Stimulated activated CD4-positive, alpha-beta T cell treated with anti-CD3 and anti-CD28 coated beads, Interleukin-2, amount 100 ng/mL, for 48 hours (primary cell): ENCODE results near the gene RAB3IL1.

Source experiments
- DNase-seq, 2 donors: peaks; one replicate each; pipeline ENCODE4 v3.0.0-alpha.2; 2020

The RAB3IL1 gene

GRCh38 chr11:61901397-61901796 lies 16.0 kb downstream of the RAB3IL1 start:
- DNase-seq, result no peak

DNA sequence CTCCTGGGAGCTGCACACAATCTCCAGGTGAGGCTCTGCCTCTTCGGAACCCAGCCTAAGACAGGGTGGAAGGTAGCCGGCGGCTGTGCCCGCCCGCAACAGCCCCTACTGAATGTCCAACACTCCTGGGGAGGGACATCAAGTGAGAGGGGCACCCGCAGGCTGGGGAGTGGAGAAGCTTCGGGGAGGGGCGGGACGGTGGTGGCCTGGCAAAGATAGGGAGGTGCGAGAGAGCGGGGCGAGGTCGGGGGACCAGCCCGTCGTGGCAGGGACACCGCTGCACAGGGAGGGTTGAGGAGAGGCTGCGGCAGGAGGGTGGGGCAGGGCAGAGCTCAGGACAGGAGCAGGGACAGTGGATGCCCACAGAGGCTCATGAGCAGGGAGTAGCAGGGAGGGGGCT lies 17.1 kb downstream of the RAB3IL1 start:
- no peak for DNase-seq

DNA sequence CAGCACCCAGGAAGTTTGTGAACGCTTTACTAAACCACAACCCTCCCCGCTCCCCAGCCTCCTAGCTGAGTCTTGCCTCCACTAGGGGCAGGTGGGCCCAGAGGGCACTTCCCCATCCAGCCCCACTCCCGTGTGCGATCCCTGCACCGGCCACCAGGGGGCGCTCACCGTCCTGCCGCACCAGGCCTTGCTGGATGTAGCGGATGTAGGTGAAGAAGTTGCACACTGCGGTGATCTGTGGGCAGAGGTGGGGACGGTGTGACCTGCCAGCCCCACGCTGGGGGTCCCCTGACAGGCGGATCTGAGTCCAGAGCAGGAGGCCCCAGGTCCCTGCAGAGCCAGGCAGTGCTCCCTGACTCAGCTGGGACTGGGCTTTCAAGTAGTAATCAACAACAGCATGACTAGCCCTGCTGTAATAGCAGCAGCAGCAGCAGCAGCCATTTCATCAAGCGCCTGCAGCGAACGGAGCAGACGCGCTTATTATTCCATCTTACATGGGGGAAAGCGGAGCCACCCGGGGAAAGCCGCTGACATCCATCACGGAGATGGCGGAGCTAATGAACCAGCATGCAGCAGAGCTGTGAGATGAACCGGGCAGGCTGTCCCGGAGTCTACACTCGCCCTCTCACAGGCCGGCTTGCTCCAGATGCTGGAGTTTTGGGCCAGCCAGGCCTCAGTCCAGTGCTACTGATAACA lies 18.1 kb downstream of the RAB3IL1 start:
- peak; percentile 94 to 98 for DNase-seq

DNA sequence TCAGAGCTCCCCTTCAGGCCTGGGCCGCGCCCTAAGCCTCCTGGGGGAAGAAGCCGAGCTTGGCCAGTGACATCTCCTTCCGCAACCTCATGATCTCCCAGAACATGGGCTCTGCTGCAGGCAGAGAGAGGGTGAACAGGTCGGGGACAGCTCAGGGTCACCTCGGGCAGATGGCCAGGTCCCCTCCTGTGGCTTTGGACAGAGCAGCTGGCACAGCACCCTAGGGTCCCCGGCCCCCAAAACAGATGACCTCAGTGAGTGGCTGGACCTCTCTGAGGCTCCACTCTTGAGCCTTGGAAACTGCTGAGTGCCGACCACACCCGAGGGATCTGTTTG lies 19.2 kb downstream of the RAB3IL1 start:
- no peak for DNase-seq

GRCh38 chr11:61897387-61898246 lies 19.7 kb downstream of the RAB3IL1 start:
- peak; percentile 79 to 85 for DNase-seq

DNA sequence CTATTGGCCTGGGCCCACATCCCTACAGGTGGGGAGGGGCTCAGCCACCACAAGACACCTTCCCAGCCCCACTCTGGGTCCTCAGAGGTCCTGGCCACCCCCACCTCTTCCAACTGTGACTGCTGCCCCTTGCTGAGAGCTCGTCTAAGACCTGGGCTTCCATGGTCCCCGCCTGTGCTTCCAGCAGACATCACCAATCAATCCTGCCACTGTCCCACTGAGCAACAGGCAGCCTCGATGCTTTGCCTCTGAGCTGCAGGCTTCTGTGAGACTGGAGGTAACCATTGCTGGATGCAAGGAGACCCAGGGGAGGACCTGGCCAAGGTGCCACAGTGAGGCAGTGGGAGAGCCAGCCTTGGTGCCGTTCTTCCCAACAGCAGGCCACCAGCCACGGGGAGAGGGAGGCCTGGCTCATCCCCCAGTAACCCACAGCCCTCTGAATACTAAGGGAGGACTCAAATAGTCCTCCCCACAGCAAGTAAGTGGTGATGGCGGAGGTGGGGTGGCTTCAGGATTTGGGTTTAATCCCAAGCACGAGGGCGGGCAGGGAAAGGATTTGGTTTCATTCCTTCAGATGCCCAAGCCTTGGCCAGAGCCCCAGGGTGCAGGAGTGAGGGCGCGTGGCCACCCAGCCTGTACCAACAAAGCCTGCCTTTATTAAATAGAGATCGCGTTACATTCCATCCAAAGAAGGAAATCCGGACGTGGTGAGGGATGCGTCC lies 20.5 kb downstream of the RAB3IL1 start:
- no peak for DNase-seq

- no peak for DNase-seq
Observed at GRCh38 chr11:61895718-61896059, 21.7 kb downstream of the RAB3IL1 start.

DNA sequence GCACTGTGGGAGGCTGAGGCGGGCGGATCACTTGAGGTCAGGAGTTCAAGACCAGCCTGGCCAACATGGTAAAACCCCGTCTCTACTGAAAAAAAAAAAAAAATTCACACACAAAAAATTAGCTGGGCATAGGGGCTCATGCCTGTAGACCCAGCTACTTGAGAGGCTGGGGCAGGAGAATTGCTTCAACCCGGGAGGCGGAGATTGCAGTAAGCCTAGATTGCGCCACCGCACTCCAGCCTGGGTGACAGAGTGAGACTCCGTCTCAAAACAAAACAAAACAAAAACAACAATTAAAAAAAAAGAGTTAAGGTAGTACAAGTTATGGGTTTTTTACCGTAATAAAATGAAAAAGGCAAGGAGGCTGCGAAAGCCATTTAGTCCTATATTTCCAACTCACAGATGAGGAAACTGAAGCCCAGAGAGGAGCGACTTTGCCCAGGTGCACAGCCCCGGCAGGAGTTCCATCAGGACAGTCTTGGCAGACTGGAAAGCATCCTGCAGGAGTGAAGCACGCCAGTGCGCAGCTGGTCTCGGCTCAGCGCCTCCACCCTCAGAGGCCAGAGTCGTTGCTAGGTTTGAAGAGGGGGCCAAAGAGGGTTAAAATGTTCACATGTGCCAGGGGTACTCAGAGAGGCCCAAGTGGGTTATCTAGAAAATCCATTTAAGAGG lies 22.2 kb downstream of the RAB3IL1 start:
- no peak for DNase-seq

GRCh38 chr11:61893981-61894380 lies 23.4 kb downstream of the RAB3IL1 start:
- DNase-seq, result no peak

GRCh38 chr11:61892085-61892370 lies 25.3 kb downstream of the RAB3IL1 start:
- peak in 1 of 2 donors; percentile 9 for DNase-seq

- peak; percentile 28 to 40 for DNase-seq
Observed at GRCh38 chr11:61891331-61892084, 25.9 kb downstream of the RAB3IL1 start, which contains the start of gene FADS3. TSS of gene FADS3 (minus strand) at chr11:61891545. CDS start at chr11:61891381, 164 bp downstream.

DNA sequence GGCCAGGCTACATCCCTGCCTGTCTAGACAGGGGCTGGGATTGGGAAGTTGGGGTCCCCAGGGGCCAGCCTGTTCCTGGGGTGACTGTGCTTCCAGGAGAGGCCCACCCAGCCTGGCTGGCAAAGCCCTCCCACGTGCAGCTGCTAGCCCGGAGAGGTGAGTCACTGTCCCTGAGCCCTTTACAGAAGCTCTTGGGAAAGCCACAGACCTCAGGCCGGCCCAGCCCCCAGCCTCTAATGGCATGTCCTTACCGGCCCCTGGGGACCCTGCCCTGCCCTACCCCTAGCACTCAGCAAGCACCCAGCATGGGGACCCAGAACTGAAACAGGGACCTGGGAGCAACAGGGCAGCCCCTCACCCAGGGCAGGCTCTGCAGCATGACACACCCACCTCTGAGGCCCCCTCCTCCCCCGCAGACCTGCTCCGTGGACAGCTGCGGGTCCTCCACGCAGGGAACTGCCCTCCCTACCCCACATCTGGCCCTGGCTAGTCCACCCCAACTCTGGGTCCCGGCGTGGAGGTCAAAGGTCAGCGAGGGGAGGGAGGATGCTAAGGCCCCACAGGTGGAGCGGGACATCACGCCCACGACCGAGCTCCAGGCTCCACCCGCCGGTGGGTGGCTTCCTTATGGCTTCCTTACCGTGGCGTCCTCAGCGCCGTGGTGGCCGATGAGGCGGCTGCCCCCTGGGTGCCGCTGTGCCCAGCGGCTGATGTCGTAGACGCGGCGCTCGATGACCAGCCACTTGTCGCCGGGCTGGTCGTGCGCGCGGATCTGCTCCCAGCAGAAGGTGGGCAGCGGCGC lies 26.6 kb downstream of the RAB3IL1 start:
- no peak for DNase-seq

- DNase-seq, result no peak
Observed at GRCh38 chr11:61889831-61890230, 27.5 kb downstream of the RAB3IL1 start.

GRCh38 chr11:61888590-61888989 lies 28.8 kb downstream of the RAB3IL1 start:
- no peak for DNase-seq

DNA sequence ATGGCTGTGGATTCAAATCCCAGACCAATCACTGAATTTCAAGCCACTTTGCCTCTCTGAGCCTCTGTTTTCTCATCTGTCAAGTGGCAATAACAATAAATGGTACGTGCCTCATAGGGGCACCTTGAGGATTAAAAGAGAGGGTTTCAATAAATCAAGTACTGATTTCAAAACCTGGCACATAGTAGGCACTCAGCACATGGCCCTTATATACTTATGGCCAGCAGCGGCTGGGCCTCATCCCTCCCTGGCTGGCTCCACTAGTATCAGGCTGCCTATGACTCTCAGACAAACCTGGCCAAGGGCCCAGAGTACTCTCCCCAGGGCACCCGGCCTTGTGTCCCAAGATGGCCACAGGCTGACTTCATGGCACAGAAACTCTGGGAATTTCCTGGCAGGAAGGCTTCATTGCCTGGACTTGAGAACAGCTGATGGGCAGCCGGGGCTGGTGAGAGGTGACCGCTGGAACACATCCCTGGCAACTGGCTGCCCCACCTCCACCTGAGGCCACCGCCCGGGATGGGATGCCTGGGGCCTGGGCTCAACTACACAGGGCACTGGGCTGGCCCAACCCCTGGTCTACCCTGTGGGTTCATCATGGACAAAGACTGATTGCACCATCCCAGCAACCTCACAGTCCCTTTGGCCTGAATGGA lies 29.4 kb downstream of the RAB3IL1 start:
- no peak for DNase-seq

DNA sequence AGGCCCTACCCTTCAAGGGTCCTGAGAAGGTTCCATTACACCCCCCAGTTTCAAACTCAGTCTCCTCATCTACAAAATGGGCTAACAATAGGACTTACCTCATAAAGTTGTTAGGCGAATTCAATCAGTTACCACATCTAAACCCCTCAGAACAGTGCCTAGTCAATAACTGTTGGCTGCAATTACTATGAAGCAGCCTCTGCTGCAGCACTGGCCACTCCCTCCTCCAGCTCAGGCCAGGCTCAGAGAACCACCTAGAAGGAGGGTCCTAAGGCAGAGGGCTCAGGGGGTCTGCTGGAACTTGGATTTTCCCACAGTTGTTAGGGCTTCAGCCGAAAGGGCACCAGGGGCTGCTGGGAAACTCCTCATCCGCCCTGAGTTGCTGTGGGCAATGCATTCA lies 30.7 kb downstream of the RAB3IL1 start:
- no peak for DNase-seq

- DNase-seq, result no peak
Observed at GRCh38 chr11:61885784-61886580, 31.4 kb downstream of the RAB3IL1 start.

GRCh38 chr11:61885166-61885778 lies 32.1 kb downstream of the RAB3IL1 start:
- no peak for DNase-seq

- no peak for DNase-seq
Observed at GRCh38 chr11:61883947-61884346, 33.4 kb downstream of the RAB3IL1 start.

DNA sequence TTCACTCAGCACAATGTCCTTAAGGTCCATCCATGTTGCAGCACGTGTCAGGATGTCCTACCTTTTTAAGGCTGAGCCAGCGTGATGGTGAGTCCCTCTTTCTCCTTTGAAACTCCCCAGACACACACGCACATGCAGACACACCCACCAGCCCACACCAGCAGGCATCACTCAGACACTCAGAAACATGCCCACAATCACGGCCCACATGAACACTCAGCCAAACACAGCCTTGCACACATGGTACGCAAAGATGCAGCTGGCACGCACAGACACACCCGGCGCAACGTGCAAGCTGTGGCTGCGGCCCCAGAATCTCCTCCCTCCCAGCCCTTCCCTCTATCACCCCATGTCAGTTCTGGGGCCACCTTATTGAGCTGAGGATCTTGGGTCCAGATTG lies 34.0 kb downstream of the RAB3IL1 start:
- no peak for DNase-seq
